Stomach (tissue), 4 donors: ENCODE data around the gene C16orf54.

Source experiments
- POLR2A ChIP-seq, 4 donors: fragments of 450-650 bp; IDR thresholded peaks; one replicate each; pipeline ENCODE4 v1.6.1; 2016; ENCODE audit warnings: antibody characterized with exemption in 4 of 4, control low read depth in 2 of 4, mild to moderate bottlenecking in 1 of 4, moderate library complexity in 1 of 4
- TF ChIP-seq, protein P1 (sequence below), 7 experiments: fragments of 450-650 bp in 4 of 7; fragments of 200-600 bp in 3 of 7; sonication (generic) in 3 of 7; IDR thresholded peaks; one replicate each; pipeline ENCODE4 v1.5.1; 2016 to 2019; ENCODE audit warnings: antibody characterized with exemption in 7 of 7, control low read depth in 2 of 7, mild to moderate bottlenecking in 1 of 7

DNA sequence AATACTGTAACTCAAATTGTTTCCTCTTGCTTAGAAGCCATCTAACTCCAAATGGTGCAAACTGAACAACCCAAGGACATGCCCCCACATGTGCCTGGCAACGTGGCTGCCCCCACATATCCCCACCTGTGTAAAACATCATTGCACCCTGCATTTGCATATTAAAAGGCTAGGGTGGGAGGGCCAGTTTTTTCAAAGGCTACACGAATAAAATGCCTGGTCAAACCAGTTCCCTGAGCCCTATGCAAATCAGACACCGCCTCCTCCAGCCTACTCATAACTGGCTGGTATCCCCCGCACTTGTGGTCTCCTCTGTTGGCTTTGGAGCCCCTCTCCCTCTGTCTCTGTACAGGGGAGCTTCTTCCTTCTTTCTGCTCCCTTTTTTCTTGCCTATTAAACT, 26.7 kb downstream of the C16orf54 start:
- no peak for TF ChIP-seq POLR2A (IDR thresholded peaks at IDR 0.05)
- TF ChIP-seq, protein P1, sequence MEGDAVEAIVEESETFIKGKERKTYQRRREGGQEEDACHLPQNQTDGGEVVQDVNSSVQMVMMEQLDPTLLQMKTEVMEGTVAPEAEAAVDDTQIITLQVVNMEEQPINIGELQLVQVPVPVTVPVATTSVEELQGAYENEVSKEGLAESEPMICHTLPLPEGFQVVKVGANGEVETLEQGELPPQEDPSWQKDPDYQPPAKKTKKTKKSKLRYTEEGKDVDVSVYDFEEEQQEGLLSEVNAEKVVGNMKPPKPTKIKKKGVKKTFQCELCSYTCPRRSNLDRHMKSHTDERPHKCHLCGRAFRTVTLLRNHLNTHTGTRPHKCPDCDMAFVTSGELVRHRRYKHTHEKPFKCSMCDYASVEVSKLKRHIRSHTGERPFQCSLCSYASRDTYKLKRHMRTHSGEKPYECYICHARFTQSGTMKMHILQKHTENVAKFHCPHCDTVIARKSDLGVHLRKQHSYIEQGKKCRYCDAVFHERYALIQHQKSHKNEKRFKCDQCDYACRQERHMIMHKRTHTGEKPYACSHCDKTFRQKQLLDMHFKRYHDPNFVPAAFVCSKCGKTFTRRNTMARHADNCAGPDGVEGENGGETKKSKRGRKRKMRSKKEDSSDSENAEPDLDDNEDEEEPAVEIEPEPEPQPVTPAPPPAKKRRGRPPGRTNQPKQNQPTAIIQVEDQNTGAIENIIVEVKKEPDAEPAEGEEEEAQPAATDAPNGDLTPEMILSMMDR (IDR thresholded peaks at IDR 0.05), result no peak
